Measurements from ENCODE around the gene DNTT. TPM values are rescaled to one million over a fixed set of nuclear protein-coding genes. Genes with fewer than 3 reads are reported as not detected.

DNTT gene
- total RNA-seq, 1 experiment from 2014 or later, result not detected

DNA sequence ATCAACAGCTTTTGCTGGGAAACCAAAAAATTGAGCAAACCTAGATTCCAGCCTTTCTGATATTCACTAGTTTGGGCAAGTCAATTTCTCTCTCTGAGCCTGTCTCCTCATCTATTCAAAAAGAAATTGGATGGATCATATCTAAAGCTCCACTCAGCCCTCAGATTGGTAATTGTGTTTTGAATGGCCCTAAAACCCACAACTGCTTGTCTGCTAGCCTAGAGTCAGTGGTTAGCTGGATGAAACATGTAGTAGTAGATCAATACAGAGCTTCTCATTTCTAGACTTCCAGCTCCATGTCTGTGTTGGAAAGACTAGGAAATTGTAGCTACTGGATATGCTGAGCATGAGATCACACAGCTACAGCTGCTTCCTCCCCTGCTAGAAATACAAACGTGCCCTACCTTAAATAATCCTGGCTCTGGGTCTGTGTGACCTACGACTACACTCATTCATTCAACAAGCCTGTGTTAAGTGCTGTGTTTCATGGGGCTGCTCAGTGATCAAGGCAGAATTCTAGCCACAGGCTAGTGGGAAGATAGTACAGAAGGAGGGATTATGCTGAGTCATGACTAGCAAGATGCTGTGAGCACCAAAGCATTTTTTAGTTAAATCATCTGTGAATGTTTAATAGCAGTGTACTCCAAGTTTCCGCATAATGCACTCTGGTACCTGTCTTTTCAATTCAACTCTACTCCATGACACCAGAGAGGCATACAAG lies 15.7 kb downstream of the DNTT start:
- Mint-ChIP-seq H3K9me3 (ENCODE audit: unreplicated experiment) (no peaks in the 10 kb centered on the region), H3K36me3 (ENCODE audit: insufficient read depth, unreplicated experiment) (no peaks in the 10 kb centered on the region), H3K27ac (ENCODE audit: unreplicated experiment) (no peak overlapping the region), H3K4me3 (ENCODE audit: unreplicated experiment) (no peak overlapping the region), H3K4me1 (ENCODE audit: low read depth, unreplicated experiment) (peaks cover 8% of the 10 kb centered on the region), H3K27me3 (ENCODE audit: insufficient read depth, unreplicated experiment) (peaks cover 7% of the 10 kb centered on the region)
- TF ChIP-seq, protein P1, sequence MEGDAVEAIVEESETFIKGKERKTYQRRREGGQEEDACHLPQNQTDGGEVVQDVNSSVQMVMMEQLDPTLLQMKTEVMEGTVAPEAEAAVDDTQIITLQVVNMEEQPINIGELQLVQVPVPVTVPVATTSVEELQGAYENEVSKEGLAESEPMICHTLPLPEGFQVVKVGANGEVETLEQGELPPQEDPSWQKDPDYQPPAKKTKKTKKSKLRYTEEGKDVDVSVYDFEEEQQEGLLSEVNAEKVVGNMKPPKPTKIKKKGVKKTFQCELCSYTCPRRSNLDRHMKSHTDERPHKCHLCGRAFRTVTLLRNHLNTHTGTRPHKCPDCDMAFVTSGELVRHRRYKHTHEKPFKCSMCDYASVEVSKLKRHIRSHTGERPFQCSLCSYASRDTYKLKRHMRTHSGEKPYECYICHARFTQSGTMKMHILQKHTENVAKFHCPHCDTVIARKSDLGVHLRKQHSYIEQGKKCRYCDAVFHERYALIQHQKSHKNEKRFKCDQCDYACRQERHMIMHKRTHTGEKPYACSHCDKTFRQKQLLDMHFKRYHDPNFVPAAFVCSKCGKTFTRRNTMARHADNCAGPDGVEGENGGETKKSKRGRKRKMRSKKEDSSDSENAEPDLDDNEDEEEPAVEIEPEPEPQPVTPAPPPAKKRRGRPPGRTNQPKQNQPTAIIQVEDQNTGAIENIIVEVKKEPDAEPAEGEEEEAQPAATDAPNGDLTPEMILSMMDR (IDR thresholded peaks at IDR 0.05; ENCODE audit: insufficient read depth in 1 of 2, low read depth in 1 of 2, low read length in 1 of 2, severe bottlenecking in 1 of 2, unreplicated experiment in 1 of 2), result no peak
- H3K27me3 ChIP-seq (replicated peaks; ENCODE audit: control insufficient read depth, insufficient read depth, low read length), result no peaks in the 10 kb centered on the region
- ChIA-PET POLR2A (no interaction called here), CTCF (no interaction called here)
- H3K4me1 ChIP-seq, result no peaks in the 10 kb centered on the region
- intact Hi-C loops (cut with micrococcal nuclease; ENCODE audit: unreplicated experiment), result no loop called here
- no peak overlapping the region for H3K4me3 ChIP-seq (ENCODE audit: low read depth, low read length)
- no TSS peak for BruUV-seq (replicated peaks)
- DNase-seq, result no peak
- no peaks in the 10 kb centered on the region for H3K9me3 ChIP-seq
- H3K36me3 ChIP-seq (ENCODE audit: control insufficient read depth, insufficient read depth, low read length), result no peaks in the 10 kb centered on the region

DNA sequence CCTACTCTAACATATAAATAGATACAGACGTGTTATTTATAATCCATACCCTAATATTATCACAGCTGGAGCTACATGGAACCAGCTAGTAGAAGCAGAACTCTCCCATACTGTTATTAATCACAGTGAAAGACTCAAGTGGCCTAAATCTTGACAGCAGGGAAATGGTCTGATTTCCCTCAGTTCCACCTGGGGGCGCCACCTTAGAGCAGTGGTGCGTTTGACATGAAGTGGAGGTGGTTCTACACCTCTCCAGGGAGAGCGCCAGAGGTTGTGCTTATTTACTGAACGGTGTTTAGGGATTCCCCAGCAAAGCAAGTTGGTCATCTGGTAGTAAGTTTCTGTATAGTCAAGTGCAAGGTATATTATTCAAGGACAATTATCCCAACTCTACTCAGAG lies 17.6 kb downstream of the DNTT start:
- H3K4me3 Mint-ChIP-seq (ENCODE audit: unreplicated experiment), result no peak overlapping the region
- ChIA-PET CTCF (no interaction called here), POLR2A (no interaction called here)
- no peaks in the 10 kb centered on the region for H3K9me3 Mint-ChIP-seq (ENCODE audit: unreplicated experiment)
- no peak overlapping the region for H3K27ac Mint-ChIP-seq (ENCODE audit: unreplicated experiment)
- peaks cover 8% of the 10 kb centered on the region for H3K4me1 Mint-ChIP-seq (ENCODE audit: low read depth, unreplicated experiment)
- no peaks in the 10 kb centered on the region for H3K36me3 Mint-ChIP-seq (ENCODE audit: insufficient read depth, unreplicated experiment)
- peaks cover 5% of the 10 kb centered on the region for H3K27me3 Mint-ChIP-seq (ENCODE audit: insufficient read depth, unreplicated experiment)
- Histone ChIP-seq H3K9me3 (no peaks in the 10 kb centered on the region), H3K4me3 (ENCODE audit: low read depth, low read length) (no peak overlapping the region), H3K27me3 (replicated peaks; ENCODE audit: control insufficient read depth, insufficient read depth, low read length) (no peaks in the 10 kb centered on the region; the same call in 1 of the 2 replicates), H3K4me1 (no peaks in the 10 kb centered on the region), H3K36me3 (ENCODE audit: control insufficient read depth, insufficient read depth, low read length) (no peaks in the 10 kb centered on the region)
- BruUV-seq (replicated peaks), result no TSS peak
- DNase-seq, result no peak
- TF ChIP-seq, protein P1 (IDR thresholded peaks at IDR 0.05; ENCODE audit: insufficient read depth in 1 of 2, low read depth in 1 of 2, low read length in 1 of 2, severe bottlenecking in 1 of 2, unreplicated experiment in 1 of 2), result no peak
- intact Hi-C loops (cut with micrococcal nuclease; ENCODE audit: unreplicated experiment), result no loop called here

DNA sequence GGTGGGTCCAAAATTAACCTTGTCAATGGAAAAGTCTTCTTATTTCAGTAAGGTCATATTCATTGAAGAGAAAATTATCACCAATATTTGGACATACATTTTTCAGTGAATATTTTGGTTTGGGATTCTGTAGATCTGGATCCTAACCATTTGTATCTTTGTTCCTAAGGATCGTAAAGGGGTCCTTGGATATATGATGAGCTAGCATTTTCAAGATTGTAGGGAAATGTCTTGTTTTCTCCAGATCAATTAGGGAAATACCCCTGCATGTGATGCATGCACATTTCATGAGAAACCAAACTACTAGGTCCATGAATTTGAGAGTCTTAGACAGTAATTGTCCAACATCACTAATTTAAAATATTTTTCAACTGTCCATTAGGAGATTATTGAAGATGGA lies 18.0 kb downstream of the DNTT start:
- H3K9me3 Mint-ChIP-seq (ENCODE audit: unreplicated experiment), result no peaks in the 10 kb centered on the region
- TF ChIP-seq, protein P1 (IDR thresholded peaks at IDR 0.05; ENCODE audit: insufficient read depth in 1 of 2, low read depth in 1 of 2, low read length in 1 of 2, severe bottlenecking in 1 of 2, unreplicated experiment in 1 of 2), result no peak
- H3K4me1 ChIP-seq, result no peaks in the 10 kb centered on the region
- no peak for DNase-seq
- peaks cover 8% of the 10 kb centered on the region for H3K4me1 Mint-ChIP-seq (ENCODE audit: low read depth, unreplicated experiment)
- no peak overlapping the region for H3K4me3 Mint-ChIP-seq (ENCODE audit: unreplicated experiment)
- peaks cover 6% of the 10 kb centered on the region for H3K27me3 Mint-ChIP-seq (ENCODE audit: insufficient read depth, unreplicated experiment)
- no peaks in the 10 kb centered on the region; the same call in 1 of the 2 replicates for H3K27me3 ChIP-seq (replicated peaks; ENCODE audit: control insufficient read depth, insufficient read depth, low read length)
- H3K9me3 ChIP-seq, result no peaks in the 10 kb centered on the region
- POLR2A ChIA-PET, result no interaction called here
- no peaks in the 10 kb centered on the region for H3K36me3 Mint-ChIP-seq (ENCODE audit: insufficient read depth, unreplicated experiment)
- BruUV-seq (replicated peaks), result no TSS peak
- CTCF ChIA-PET, result interaction anchor here (0.7 to 1.2 kb wide), 2 partner anchors 13 to 305 kb away, joined by 3 read pairs; no protein-coding TSS in a partner anchor
- H3K36me3 ChIP-seq (ENCODE audit: control insufficient read depth, insufficient read depth, low read length), result no peaks in the 10 kb centered on the region
- intact Hi-C loops (cut with micrococcal nuclease; ENCODE audit: unreplicated experiment), result no loop called here
- no peak overlapping the region for H3K27ac Mint-ChIP-seq (ENCODE audit: unreplicated experiment)
- no peak overlapping the region for H3K4me3 ChIP-seq (ENCODE audit: low read depth, low read length)
